GM23338 (cell line): ENCODE results near the gene APBA1. TPM values are rescaled to one million over a fixed set of nuclear protein-coding genes. Genes with fewer than 3 reads are reported as not detected.

Source experiments
- ATAC-seq: fragments of 200-7000 bp; cut with Tn5 transposase; 3 replicates; pipeline ENCODE4 v1.9.1; 2020
- DNase-seq: peaks from one replicate; pipeline ENCODE4 v3.0.0-alpha.2; 2015; ENCODE audit warnings: low spot score
- H2AFZ ChIP-seq: fragments of 200-600 bp; sonication (generic); 2 replicates; pipeline ENCODE4 v1.8.0; 2016; ENCODE audit warnings: antibody characterized with exemption, mild to moderate bottlenecking, moderate library complexity
- H3F3A ChIP-seq: fragments of 200-600 bp; sonication (generic); replicated peaks from 2 replicates; pipeline ENCODE4 v1.8.0; 2017; ENCODE audit warnings: antibody characterized with exemption, mixed run types, low read depth
- H3K27ac ChIP-seq: fragments of 200-600 bp; sonication (generic); 2 replicates; pipeline ENCODE4 v1.6.1; 2016; ENCODE audit warnings: low read depth
- H3K27me3 ChIP-seq: fragments of 200-600 bp; sonication (generic); 2 replicates; pipeline ENCODE4 v1.8.0; 2016; ENCODE audit warnings: mild to moderate bottlenecking, mixed run types, moderate library complexity; ENCODE audit not compliant: insufficient read depth
- H3K36me3 ChIP-seq: fragments of 200-600 bp; sonication (generic); 2 replicates; pipeline ENCODE4 v1.8.0; 2016; ENCODE audit warnings: mild to moderate bottlenecking; ENCODE audit not compliant: insufficient read depth
- H3K4me1 ChIP-seq: fragments of 200-600 bp; sonication (generic); 2 replicates; pipeline ENCODE4 v1.8.0; 2016; ENCODE audit warnings: mild to moderate bottlenecking, moderate library complexity; ENCODE audit not compliant: insufficient read depth
- H3K4me2 ChIP-seq: fragments of 200-600 bp; sonication (generic); 2 replicates; pipeline ENCODE4 v1.7.1; 2017; ENCODE audit warnings: mixed run types
- H3K4me3 ChIP-seq: fragments of 200-600 bp; sonication (generic); 2 replicates; pipeline ENCODE4 v1.6.1; 2016; ENCODE audit warnings: mixed run types
- H3K79me2 ChIP-seq: fragments of 200-600 bp; sonication (generic); replicated peaks from 2 replicates; pipeline ENCODE4 v1.8.0; 2017; ENCODE audit warnings: mild to moderate bottlenecking; ENCODE audit not compliant: insufficient read depth
- H3K9me2 ChIP-seq: fragments of 200-600 bp; sonication (generic); 2 replicates; pipeline ENCODE4 v1.8.0; 2017; ENCODE audit not compliant: insufficient read depth
- H4K20me1 ChIP-seq: fragments of 200-600 bp; sonication (generic); replicated peaks from 2 replicates; pipeline ENCODE4 v1.8.0; 2017; ENCODE audit warnings: mild to moderate bottlenecking; ENCODE audit not compliant: insufficient read depth
- H3K27ac Mint-ChIP-seq: 2 replicates; pipeline ENCODE4 v1.8.0; 2020; ENCODE audit warnings: inconsistent platforms, mild to moderate bottlenecking, moderate library complexity, mixed read lengths
- H3K27me3 Mint-ChIP-seq: 3 replicates; pipeline ENCODE4 v1.8.0; 2022; ENCODE audit warnings: low read depth, mild to moderate bottlenecking, moderate library complexity, mixed read lengths, inconsistent platforms; ENCODE audit not compliant: insufficient read depth, poor library complexity
- H3K36me3 Mint-ChIP-seq: 3 replicates; pipeline ENCODE4 v1.8.0; 2021; ENCODE audit warnings: low read depth, mild to moderate bottlenecking, inconsistent platforms, moderate library complexity, mixed read lengths
- H3K4me1 Mint-ChIP-seq: 3 replicates; pipeline ENCODE4 v1.8.0; 2020; ENCODE audit warnings: mild to moderate bottlenecking, inconsistent platforms, mixed read lengths
- H3K4me3 Mint-ChIP-seq: 3 replicates; pipeline ENCODE4 v1.8.0; 2021; ENCODE audit warnings: moderate library complexity, mild to moderate bottlenecking, inconsistent platforms, mixed read lengths
- H3K9me3 Mint-ChIP-seq: 3 replicates; pipeline ENCODE4 v1.8.0; 2020; ENCODE audit warnings: moderate library complexity, mild to moderate bottlenecking, inconsistent platforms, mixed read lengths
- CREB1 ChIP-seq: fragments of 250-450 bp; sonication (Bioruptor Pico); IDR thresholded peaks from 2 replicates; pipeline ENCODE4 v1.5.0; 2020; ENCODE audit warnings: low read depth, mild to moderate bottlenecking, moderate library complexity
- ETS1 ChIP-seq: IDR thresholded peaks from 2 replicates; pipeline ENCODE4 v1.6.1; 2016; ENCODE audit warnings: antibody characterized with exemption
- POLR2AphosphoS5 ChIP-seq: IDR thresholded peaks from 2 replicates; pipeline ENCODE4 v1.6.1; 2016; ENCODE audit warnings: antibody characterized with exemption, low read depth
- REST ChIP-seq: IDR thresholded peaks from one replicate; pipeline ENCODE4 v1.6.1; 2018; ENCODE audit warnings: antibody characterized with exemption; ENCODE audit not compliant: unreplicated experiment
- STAT1 ChIP-seq: IDR thresholded peaks from one replicate; pipeline ENCODE4 v1.6.1; 2016; ENCODE audit warnings: antibody characterized with exemption; ENCODE audit not compliant: unreplicated experiment
- ZNF114 ChIP-seq: fragments of 250-450 bp; sonication (Bioruptor Pico); IDR thresholded peaks from 2 replicates; pipeline ENCODE4 v1.5.0; 2020; ENCODE audit warnings: mild to moderate bottlenecking, moderate library complexity
- ZNF331 ChIP-seq: fragments of 250-450 bp; sonication (Bioruptor Pico); IDR thresholded peaks from 2 replicates; pipeline ENCODE4 v1.5.0; 2020; ENCODE audit warnings: low read depth, mild to moderate bottlenecking, moderate library complexity
- polyA plus RNA-seq: library from polyadenylated mRNA; unstranded; fragments of >200 nt; fragmentation: Nextera tagmentation; extraction: Ambion mirVana; gene quantifications from 2 replicates; pipeline ENCODE4 v1.2.1, GENCODE V29; 2016
- total RNA-seq: library from RNA; depleted of rRNA; stranded (reverse); fragments of >200 nt; shearing (Covaris generic); gene quantifications from 2 replicates; pipeline ENCODE4 v1.2.3, GENCODE V29; 2014
- TF ChIP-seq, protein P1 (sequence below): fragments of 250-450 bp; sonication (Bioruptor Pico); IDR thresholded peaks from 2 replicates; pipeline ENCODE4 v1.5.0; 2020; ENCODE audit warnings: mild to moderate bottlenecking, moderate library complexity

Gene APBA1
- total and polyA plus RNA-seq, 2 experiments from 2014 or later = 0.26 to 1.0 TPM

- TF ChIP-seq, protein P1, sequence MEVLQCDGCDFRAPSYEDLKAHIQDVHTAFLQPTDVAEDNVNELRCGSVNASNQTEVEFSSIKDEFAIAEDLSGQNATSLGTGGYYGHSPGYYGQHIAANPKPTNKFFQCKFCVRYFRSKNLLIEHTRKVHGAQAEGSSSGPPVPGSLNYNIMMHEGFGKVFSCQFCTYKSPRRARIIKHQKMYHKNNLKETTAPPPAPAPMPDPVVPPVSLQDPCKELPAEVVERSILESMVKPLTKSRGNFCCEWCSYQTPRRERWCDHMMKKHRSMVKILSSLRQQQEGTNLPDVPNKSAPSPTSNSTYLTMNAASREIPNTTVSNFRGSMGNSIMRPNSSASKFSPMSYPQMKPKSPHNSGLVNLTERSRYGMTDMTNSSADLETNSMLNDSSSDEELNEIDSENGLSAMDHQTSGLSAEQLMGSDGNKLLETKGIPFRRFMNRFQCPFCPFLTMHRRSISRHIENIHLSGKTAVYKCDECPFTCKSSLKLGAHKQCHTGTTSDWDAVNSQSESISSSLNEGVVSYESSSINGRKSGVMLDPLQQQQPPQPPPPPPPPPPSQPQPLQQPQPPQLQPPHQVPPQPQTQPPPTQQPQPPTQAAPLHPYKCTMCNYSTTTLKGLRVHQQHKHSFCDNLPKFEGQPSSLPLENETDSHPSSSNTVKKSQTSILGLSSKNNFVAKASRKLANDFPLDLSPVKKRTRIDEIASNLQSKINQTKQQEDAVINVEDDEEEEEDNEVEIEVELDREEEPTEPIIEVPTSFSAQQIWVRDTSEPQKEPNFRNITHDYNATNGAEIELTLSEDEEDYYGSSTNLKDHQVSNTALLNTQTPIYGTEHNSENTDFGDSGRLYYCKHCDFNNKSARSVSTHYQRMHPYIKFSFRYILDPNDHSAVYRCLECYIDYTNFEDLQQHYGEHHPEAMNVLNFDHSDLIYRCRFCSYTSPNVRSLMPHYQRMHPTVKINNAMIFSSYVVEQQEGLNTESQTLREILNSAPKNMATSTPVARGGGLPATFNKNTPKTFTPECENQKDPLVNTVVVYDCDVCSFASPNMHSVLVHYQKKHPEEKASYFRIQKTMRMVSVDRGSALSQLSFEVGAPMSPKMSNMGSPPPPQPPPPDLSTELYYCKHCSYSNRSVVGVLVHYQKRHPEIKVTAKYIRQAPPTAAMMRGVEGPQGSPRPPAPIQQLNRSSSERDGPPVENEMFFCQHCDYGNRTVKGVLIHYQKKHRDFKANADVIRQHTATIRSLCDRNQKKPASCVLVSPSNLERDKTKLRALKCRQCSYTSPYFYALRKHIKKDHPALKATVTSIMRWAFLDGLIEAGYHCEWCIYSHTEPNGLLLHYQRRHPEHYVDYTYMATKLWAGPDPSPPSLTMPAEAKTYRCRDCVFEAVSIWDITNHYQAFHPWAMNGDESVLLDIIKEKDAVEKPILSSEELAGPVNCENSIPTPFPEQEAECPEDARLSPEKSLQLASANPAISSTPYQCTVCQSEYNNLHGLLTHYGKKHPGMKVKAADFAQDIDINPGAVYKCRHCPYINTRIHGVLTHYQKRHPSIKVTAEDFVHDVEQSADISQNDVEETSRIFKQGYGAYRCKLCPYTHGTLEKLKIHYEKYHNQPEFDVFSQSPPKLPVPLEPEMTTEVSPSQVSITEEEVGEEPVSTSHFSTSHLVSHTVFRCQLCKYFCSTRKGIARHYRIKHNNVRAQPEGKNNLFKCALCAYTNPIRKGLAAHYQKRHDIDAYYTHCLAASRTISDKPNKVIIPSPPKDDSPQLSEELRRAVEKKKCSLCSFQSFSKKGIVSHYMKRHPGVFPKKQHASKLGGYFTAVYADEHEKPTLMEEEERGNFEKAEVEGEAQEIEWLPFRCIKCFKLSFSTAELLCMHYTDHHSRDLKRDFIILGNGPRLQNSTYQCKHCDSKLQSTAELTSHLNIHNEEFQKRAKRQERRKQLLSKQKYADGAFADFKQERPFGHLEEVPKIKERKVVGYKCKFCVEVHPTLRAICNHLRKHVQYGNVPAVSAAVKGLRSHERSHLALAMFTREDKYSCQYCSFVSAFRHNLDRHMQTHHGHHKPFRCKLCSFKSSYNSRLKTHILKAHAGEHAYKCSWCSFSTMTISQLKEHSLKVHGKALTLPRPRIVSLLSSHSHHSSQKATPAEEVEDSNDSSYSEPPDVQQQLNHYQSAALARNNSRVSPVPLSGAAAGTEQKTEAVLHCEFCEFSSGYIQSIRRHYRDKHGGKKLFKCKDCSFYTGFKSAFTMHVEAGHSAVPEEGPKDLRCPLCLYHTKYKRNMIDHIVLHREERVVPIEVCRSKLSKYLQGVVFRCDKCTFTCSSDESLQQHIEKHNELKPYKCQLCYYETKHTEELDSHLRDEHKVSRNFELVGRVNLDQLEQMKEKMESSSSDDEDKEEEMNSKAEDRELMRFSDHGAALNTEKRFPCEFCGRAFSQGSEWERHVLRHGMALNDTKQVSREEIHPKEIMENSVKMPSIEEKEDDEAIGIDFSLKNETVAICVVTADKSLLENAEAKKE (CRISPR knock-in tag) = no peak
Measured at GRCh38 chr9:69677931-69678330, 5.8 kb upstream of the APBA1 start (continued).

DNA sequence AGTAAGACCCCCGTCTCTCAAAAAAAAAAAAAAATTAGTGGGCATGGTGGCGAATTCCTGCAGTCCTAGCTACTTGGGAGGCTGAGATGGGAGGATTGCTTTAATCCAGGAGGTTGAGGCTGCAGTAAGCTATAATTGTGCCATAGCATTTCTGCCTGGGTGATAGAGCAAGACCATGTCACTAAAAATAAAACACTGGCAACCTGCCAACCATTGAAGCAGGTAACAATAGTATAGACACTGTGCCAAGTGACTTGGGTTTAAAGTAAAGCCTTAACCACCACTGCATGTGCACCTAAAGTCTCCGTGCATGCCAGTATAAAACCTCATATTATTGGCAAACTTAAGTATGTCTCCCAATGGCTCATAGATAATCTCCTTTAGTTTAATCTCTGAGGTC is 3.4 kb upstream of the APBA1 start:
- H3K27me3 Mint-ChIP-seq = peaks cover 25% of the 10 kb centered on the region
- Histone ChIP-seq H4K20me1 (no peaks in the 10 kb centered on the region), H3K79me2 (no peaks in the 10 kb centered on the region), H3K9me2 (no peaks in the 10 kb centered on the region), H3K4me2 (no peak overlapping the region), H3K36me3 (no peaks in the 10 kb centered on the region), H3K4me1 (peaks cover 6% of the 10 kb centered on the region), H2AFZ (no peak overlapping the region), H3K27me3 (peaks cover 20% of the 10 kb centered on the region), H3F3A (peaks cover 8% of the 10 kb centered on the region; the same call in 1 of the 2 replicates), H3K27ac (no peak overlapping the region), H3K4me3 (no peak overlapping the region)
- no peak for DNase-seq
- no peak overlapping the region for H3K27ac Mint-ChIP-seq
- no peaks in the 10 kb centered on the region; the same call in 2 of the 3 replicates for H3K36me3 Mint-ChIP-seq
- peaks cover 12% of the 10 kb centered on the region; the same call in 2 of the 3 replicates for H3K4me1 Mint-ChIP-seq
- no peak overlapping the region for H3K4me3 Mint-ChIP-seq
- ATAC-seq = no peak
- H3K9me3 Mint-ChIP-seq = no peaks in the 10 kb centered on the region
- TF ChIP-seq CREB1 (no peak), ZNF114 (no peak), POLR2AphosphoS5 (no peak), REST (no peak), STAT1 (no peak), ETS1 (no peak), ZNF331 (CRISPR knock-in tag) (no peak)
